Measurements from ENCODE around the gene CSF3R.

- TF ChIP-seq CTCF (IDR thresholded peaks at IDR 0.05) (no peak), POLR2AphosphoS5 (IDR thresholded peaks at IDR 0.05) (no peak)
These were observed 42.1 kb downstream of the CSF3R start for GRCh38 chr1:36440646-36441045.

Measured in stomach (tissue), 4 donors.